Uterus (tissue), 4 donors: ENCODE measurements around the gene DAB2IP. TPM values are rescaled to one million over a fixed set of nuclear protein-coding genes. Genes with fewer than 3 reads are reported as not detected.

Source experiments
- DNase-seq, 2 donors: peaks; one replicate each; pipeline ENCODE4 v3.0.0-alpha.2; 2019 to 2020
- H3K27ac ChIP-seq, 2 donors: fragments of 200-600 bp; sonication (generic); 1 replicate in 1 of 2; 2 replicates in 1 of 2; pipeline ENCODE4 v1.5.1; 2016 to 2018
- H3K27me3 ChIP-seq, 2 donors: fragments of 200-600 bp; sonication (generic); one replicate each; pipeline ENCODE4 v1.5.1; 2018 to 2019; ENCODE audit warnings: control low read depth in 1 of 2
- H3K36me3 ChIP-seq, 2 donors: fragments of 200-600 bp; sonication (generic); one replicate each; pipeline ENCODE4 v1.5.1; 2019; ENCODE audit warnings: control low read depth in 1 of 2
- H3K4me1 ChIP-seq, 2 donors: fragments of 200-600 bp; sonication (generic); one replicate each; pipeline ENCODE4 v1.5.1; 2018 to 2019; ENCODE audit warnings: control low read depth in 1 of 2
- H3K4me3 ChIP-seq, 2 donors: fragments of 200-600 bp; sonication (generic); 1 replicate in 1 of 2; 2 replicates in 1 of 2; pipeline ENCODE4 v1.5.1; 2018 to 2019; ENCODE audit warnings: mild to moderate bottlenecking in 1 of 2
- H3K9me3 ChIP-seq, 2 donors: fragments of 200-600 bp; sonication (generic); one replicate each; pipeline ENCODE4 v1.5.1; 2019; ENCODE audit warnings: control low read depth in 1 of 2
- CTCF ChIP-seq, 4 experiments: fragments of 200-600 bp in 2 of 4; fragments of 450-650 bp in 2 of 4; sonication (generic) in 2 of 4; IDR thresholded peaks; one replicate each; pipeline ENCODE4 v1.5.1; 2016 to 2019; ENCODE audit warnings: antibody characterized with exemption in 4 of 4, mild to moderate bottlenecking in 2 of 4, moderate library complexity in 1 of 4
- POLR2A ChIP-seq, 2 donors: fragments of 450-650 bp; IDR thresholded peaks; one replicate each; pipeline ENCODE4 v1.6.1; 2016; ENCODE audit warnings: antibody characterized with exemption in 2 of 2, mild to moderate bottlenecking in 1 of 2, moderate library complexity in 1 of 2
- intact Hi-C: fragments of 100-400 bp; cut with DNase I; formaldehyde crosslinking; loops from one replicate; pipeline ENCODE4 v1.15.1; 2023; ENCODE audit warnings: low total_unique reads
- total RNA-seq, 4 donors: library from RNA; depleted of rRNA in 3 of 4; stranded (reverse); fragments of >200 nt in 3 of 4; gene quantifications; one replicate each; pipeline versions ENCODE4 v1.1.0 to v1.2.4, GENCODE V29; 2014 to 2023
- donor health status: DM: yes; HTN: yes; CAD: no.

The DAB2IP gene
- total RNA-seq, 4 donors from 2014 or later = 22.0 to 139 (median 31.6) TPM

- Histone ChIP-seq H3K9me3 (no peaks in the 10 kb centered on the region), H3K4me1 (no peaks in the 10 kb centered on the region), H3K27me3 (no peaks in the 10 kb centered on the region), H3K36me3 (no peaks in the 10 kb centered on the region), H3K27ac (peak overlapping the region in 1 of 2 donors; percentile 28), H3K4me3 (no peak overlapping the region)
- peak; percentile 14 to 18 for DNase-seq
- intact Hi-C loops = no loop called here
- TF ChIP-seq POLR2A (IDR thresholded peaks at IDR 0.05) (no peak), CTCF (IDR thresholded peaks at IDR 0.05) (no peak)
These were observed 132.4 kb downstream of the DAB2IP start for GRCh38 chr9:121783521-121784507.

GRCh38 chr9:121784731-121785411 is 133.4 kb downstream of the DAB2IP start:
- Histone ChIP-seq H3K4me1 (no peaks in the 10 kb centered on the region), H3K9me3 (no peaks in the 10 kb centered on the region), H3K36me3 (no peaks in the 10 kb centered on the region), H3K4me3 (no peak overlapping the region), H3K27me3 (no peaks in the 10 kb centered on the region), H3K27ac (peak overlapping the region in 1 of 2 donors; percentile 28)
- peak in 1 of 2 donors; percentile 17 for DNase-seq
- TF ChIP-seq CTCF (IDR thresholded peaks at IDR 0.05) = no peak
- TF ChIP-seq POLR2A (IDR thresholded peaks at IDR 0.05) = no peak
- intact Hi-C loops = no loop called here

GRCh38 chr9:121785673-121786542 is 134.5 kb downstream of the DAB2IP start:
- intact Hi-C loops = no loop called here
- Histone ChIP-seq H3K27me3 (no peaks in the 10 kb centered on the region), H3K9me3 (no peaks in the 10 kb centered on the region), H3K4me3 (no peak overlapping the region), H3K4me1 (no peaks in the 10 kb centered on the region), H3K36me3 (no peaks in the 10 kb centered on the region), H3K27ac (no peak overlapping the region)
- DNase-seq = peak in 1 of 2 donors; percentile 13
- TF ChIP-seq POLR2A (IDR thresholded peaks at IDR 0.05) (no peak), CTCF (IDR thresholded peaks at IDR 0.05) (no peak)

- H3K27me3 ChIP-seq = no peaks in the 10 kb centered on the region
- H3K4me3 ChIP-seq = no peak overlapping the region
- H3K36me3 ChIP-seq = no peaks in the 10 kb centered on the region
- intact Hi-C loops = no loop called here
- H3K9me3 ChIP-seq = no peaks in the 10 kb centered on the region
- no peaks in the 10 kb centered on the region for H3K4me1 ChIP-seq
- no peak for DNase-seq
- no peak for TF ChIP-seq CTCF (IDR thresholded peaks at IDR 0.05)
- no peak for TF ChIP-seq POLR2A (IDR thresholded peaks at IDR 0.05)
- no peak overlapping the region for H3K27ac ChIP-seq
These were observed 135.1 kb downstream of the DAB2IP start for GRCh38 chr9:121786543-121786948.
